HTERT RPE-1 (cell line): ENCODE measurements around the gene PIMREG.

Experiments
- in situ Hi-C: fragments of 300-500 bp; cut with MboI; formaldehyde crosslinking; loops from 4 replicates; pipeline ENCODE4 v1.14.3; 2020; ENCODE audit warnings: low sequenced_read_pairs

The PIMREG gene

GRCh38 chr17:6443692-6444570 lies at the start of gene PIMREG:
TSS of gene PIMREG (plus strand) at chr17:6444455. CDS start at chr17:6445111, 656 bp downstream.
- in situ Hi-C loops: no loop called here

GRCh38 chr17:6398955-6399354 lies 45.3 kb upstream of the PIMREG start:
- in situ Hi-C loops: no loop called here

- in situ Hi-C loops: no loop called here
Measured at GRCh38 chr17:6402258-6402657, 42.0 kb upstream of the PIMREG start.

- in situ Hi-C loops: no loop called here
Measured at GRCh38 chr17:6408276-6408675, 36.0 kb upstream of the PIMREG start.

- in situ Hi-C loops: no loop called here
Measured at GRCh38 chr17:6408735-6409134, 35.5 kb upstream of the PIMREG start.

GRCh38 chr17:6413065-6413464 lies 31.2 kb upstream of the PIMREG start:
- in situ Hi-C loops: no loop called here

GRCh38 chr17:6415616-6416015 lies 28.6 kb upstream of the PIMREG start:
- in situ Hi-C loops: no loop called here

- in situ Hi-C loops: no loop called here
Measured at GRCh38 chr17:6420173-6420641, 24.0 kb upstream of the PIMREG start.

- in situ Hi-C loops: no loop called here
Measured at GRCh38 chr17:6421700-6422604, 22.3 kb upstream of the PIMREG start.

- in situ Hi-C loops: no loop called here
Measured at GRCh38 chr17:6422654-6423241, 21.5 kb upstream of the PIMREG start.

GRCh38 chr17:6423931-6424330 lies 20.3 kb upstream of the PIMREG start:
- in situ Hi-C loops: no loop called here

GRCh38 chr17:6425407-6425806 lies 18.8 kb upstream of the PIMREG start:
- in situ Hi-C loops: no loop called here

GRCh38 chr17:6426356-6427101 lies 17.7 kb upstream of the PIMREG start:
- in situ Hi-C loops: no loop called here

GRCh38 chr17:6427279-6427781 lies 16.9 kb upstream of the PIMREG start:
- in situ Hi-C loops: no loop called here

- in situ Hi-C loops: no loop called here
Measured at GRCh38 chr17:6428207-6428965, 15.9 kb upstream of the PIMREG start.

GRCh38 chr17:6429266-6429665 lies 15.0 kb upstream of the PIMREG start:
- in situ Hi-C loops: no loop called here

GRCh38 chr17:6430769-6431168 lies 13.5 kb upstream of the PIMREG start:
- in situ Hi-C loops: no loop called here

- in situ Hi-C loops: no loop called here
Measured at GRCh38 chr17:6435051-6435450, 9.2 kb upstream of the PIMREG start, which contains the start of gene AIPL1. TSS of gene AIPL1 (minus strand) at chr17:6435121. CDS start at chr17:6435104, 17 bp downstream.

- in situ Hi-C loops: no loop called here
Measured at GRCh38 chr17:6435968-6436367, 8.3 kb upstream of the PIMREG start.
